ENCODE results near the gene SLC7A6OS.

GRCh38 chr16:68273896-68274295 lies 36.9 kb downstream of the SLC7A6OS start:
- TF ChIP-seq, protein P1, sequence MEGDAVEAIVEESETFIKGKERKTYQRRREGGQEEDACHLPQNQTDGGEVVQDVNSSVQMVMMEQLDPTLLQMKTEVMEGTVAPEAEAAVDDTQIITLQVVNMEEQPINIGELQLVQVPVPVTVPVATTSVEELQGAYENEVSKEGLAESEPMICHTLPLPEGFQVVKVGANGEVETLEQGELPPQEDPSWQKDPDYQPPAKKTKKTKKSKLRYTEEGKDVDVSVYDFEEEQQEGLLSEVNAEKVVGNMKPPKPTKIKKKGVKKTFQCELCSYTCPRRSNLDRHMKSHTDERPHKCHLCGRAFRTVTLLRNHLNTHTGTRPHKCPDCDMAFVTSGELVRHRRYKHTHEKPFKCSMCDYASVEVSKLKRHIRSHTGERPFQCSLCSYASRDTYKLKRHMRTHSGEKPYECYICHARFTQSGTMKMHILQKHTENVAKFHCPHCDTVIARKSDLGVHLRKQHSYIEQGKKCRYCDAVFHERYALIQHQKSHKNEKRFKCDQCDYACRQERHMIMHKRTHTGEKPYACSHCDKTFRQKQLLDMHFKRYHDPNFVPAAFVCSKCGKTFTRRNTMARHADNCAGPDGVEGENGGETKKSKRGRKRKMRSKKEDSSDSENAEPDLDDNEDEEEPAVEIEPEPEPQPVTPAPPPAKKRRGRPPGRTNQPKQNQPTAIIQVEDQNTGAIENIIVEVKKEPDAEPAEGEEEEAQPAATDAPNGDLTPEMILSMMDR (IDR thresholded peaks at IDR 0.05; ENCODE audit: insufficient read depth, low read length) = no peak
- TF ChIP-seq GABPA (IDR thresholded peaks at IDR 0.05; ENCODE audit: low read depth) = no peak
- TF ChIP-seq, protein P2, sequence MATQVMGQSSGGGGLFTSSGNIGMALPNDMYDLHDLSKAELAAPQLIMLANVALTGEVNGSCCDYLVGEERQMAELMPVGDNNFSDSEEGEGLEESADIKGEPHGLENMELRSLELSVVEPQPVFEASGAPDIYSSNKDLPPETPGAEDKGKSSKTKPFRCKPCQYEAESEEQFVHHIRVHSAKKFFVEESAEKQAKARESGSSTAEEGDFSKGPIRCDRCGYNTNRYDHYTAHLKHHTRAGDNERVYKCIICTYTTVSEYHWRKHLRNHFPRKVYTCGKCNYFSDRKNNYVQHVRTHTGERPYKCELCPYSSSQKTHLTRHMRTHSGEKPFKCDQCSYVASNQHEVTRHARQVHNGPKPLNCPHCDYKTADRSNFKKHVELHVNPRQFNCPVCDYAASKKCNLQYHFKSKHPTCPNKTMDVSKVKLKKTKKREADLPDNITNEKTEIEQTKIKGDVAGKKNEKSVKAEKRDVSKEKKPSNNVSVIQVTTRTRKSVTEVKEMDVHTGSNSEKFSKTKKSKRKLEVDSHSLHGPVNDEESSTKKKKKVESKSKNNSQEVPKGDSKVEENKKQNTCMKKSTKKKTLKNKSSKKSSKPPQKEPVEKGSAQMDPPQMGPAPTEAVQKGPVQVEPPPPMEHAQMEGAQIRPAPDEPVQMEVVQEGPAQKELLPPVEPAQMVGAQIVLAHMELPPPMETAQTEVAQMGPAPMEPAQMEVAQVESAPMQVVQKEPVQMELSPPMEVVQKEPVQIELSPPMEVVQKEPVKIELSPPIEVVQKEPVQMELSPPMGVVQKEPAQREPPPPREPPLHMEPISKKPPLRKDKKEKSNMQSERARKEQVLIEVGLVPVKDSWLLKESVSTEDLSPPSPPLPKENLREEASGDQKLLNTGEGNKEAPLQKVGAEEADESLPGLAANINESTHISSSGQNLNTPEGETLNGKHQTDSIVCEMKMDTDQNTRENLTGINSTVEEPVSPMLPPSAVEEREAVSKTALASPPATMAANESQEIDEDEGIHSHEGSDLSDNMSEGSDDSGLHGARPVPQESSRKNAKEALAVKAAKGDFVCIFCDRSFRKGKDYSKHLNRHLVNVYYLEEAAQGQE (IDR thresholded peaks at IDR 0.05; ENCODE audit: insufficient replicate concordance, low read depth) = no peak
- no peak for TF ChIP-seq POLR2AphosphoS5 (IDR thresholded peaks at IDR 0.05; ENCODE audit: low read depth)
- no peak for TF ChIP-seq SPI1 (IDR thresholded peaks at IDR 0.05; ENCODE audit: borderline replicate concordance, low read depth)
